ENCODE data around the gene MBOAT2.
"Not testable (repeated sequence)": the region's sequence is repeated elsewhere in the genome, so short reads cannot be mapped to it uniquely, and the experiment has no call there.

- not testable (repeated sequence) for TF ChIP-seq ZC3H4 (CRISPR knock-in tag; IDR thresholded peaks at IDR 0.05; ENCODE audit: borderline replicate concordance); STAT6 (CRISPR knock-in tag; IDR thresholded peaks at IDR 0.05; ENCODE audit: borderline replicate concordance); ZNF18 (CRISPR knock-in tag; IDR thresholded peaks at IDR 0.05; ENCODE audit: insufficient replicate concordance); ZNF749 (CRISPR knock-in tag; IDR thresholded peaks at IDR 0.05; ENCODE audit: borderline replicate concordance); SP4 (CRISPR knock-in tag; IDR thresholded peaks at IDR 0.05); ELK4 (CRISPR knock-in tag; IDR thresholded peaks at IDR 0.05; ENCODE audit: borderline replicate concordance); CEBPZ (IDR thresholded peaks at IDR 0.05; ENCODE audit: low read length); ATF2 (CRISPR knock-in tag; IDR thresholded peaks at IDR 0.05); BRF2 (CRISPR knock-in tag; IDR thresholded peaks at IDR 0.05); AFF4 (CRISPR knock-in tag; IDR thresholded peaks at IDR 0.05); TRIM22 (IDR thresholded peaks at IDR 0.05); FOXK1 (CRISPR knock-in tag; IDR thresholded peaks at IDR 0.05; ENCODE audit: borderline replicate concordance, low read depth); HNRNPK (IDR thresholded peaks at IDR 0.05; ENCODE audit: low read depth, low read length, poor library complexity, severe bottlenecking)
Measured at GRCh38 chr2:8930185-8930584, 73.3 kb downstream of the MBOAT2 start.

Data from HepG2 (cell line).